Stimulated activated CD4-positive, alpha-beta T cell treated with anti-CD3 and anti-CD28 coated beads, TNF-alpha, amount 100 ng/mL, for 1 hour (primary cell): ENCODE measurements around the gene NPIPB8.
"Not testable (repeated sequence)": the region's sequence is repeated elsewhere in the genome, so short reads cannot be mapped to it uniquely, and the experiment has no call there.

Source experiments
- DNase-seq, 3 donors: peaks; one replicate each; pipeline ENCODE4 v3.0.0-alpha.2; 2020; ENCODE audit warnings: low read depth in 3 of 3, low spot score in 1 of 3

The NPIPB8 gene

DNA sequence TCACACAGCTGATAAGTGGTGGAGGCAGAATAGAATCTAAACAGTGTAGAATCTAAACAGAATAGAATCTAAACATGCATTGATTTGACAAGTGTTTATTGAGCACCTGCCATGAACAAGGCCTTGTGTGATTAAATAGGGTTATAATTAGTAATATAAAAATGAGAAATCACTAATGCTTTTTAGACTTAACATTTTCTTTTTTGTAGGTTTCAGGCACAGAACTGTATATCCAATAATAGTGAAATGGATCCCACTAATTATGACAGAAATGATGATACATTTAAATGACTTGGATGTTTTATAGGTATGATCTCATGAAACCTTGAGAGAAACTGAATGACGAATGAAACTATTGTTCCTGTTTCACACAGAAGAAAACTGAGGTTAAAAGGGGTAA is at the start of gene NPIPB8:
Gene NPIPB8, plus strand, starts transcription at position 301 of the 400 bp plus-strand sequence. CDS start 296 bp downstream, outside the sequence.
- DNase-seq, result not testable (repeated sequence)

GRCh38 chr16:28589069-28589468 is 48.8 kb upstream of the NPIPB8 start:
- DNase-seq, result no peak

DNA sequence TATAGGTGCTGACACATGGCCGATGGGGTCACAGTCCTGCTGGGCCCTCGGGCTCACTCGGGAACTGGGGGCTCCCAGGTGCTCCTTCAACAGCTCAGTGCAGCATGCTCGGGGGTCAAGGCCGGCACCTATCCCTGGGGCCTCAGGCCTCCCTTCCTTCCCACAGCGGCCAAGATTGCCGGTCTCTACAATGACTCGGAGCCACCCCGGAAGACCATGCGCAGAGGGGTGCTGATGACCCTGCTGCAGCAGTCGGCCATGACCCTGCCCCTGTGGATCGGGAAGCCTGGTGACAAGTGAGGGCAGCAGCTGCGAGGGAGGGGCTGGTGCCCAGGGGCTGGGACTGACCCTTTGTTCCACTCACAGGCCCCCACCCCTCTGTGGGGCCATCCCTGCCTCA is 47.9 kb upstream of the NPIPB8 start:
- no peak for DNase-seq

- no peak for DNase-seq
Observed at GRCh38 chr16:28590384-28591340, 47.2 kb upstream of the NPIPB8 start.

DNA sequence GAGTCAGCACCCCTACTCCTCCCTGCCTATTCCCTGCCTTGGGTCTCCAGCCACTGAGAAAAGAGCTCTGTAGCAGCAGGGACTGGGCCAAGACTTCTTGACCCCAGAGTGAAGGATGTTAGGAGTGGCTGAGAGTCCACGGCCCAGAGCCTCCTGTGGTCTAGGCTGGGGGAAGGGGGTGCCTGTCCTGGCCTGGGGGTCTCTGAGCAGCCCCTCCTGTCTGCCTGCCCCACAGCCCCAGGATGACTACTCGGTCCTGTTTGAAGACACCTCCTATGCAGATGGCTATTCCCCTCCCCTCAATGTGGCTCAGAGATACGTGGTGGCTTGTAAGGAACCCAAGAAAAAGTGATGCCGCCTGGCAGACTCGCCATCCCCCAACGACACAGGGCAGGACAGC is 46.5 kb upstream of the NPIPB8 start:
- no peak for DNase-seq

- no peak for DNase-seq
Observed at GRCh38 chr16:28592511-28592910, 45.4 kb upstream of the NPIPB8 start.

- no peak for DNase-seq
Observed at GRCh38 chr16:28592979-28593553, 44.8 kb upstream of the NPIPB8 start.

GRCh38 chr16:28595451-28595850 is 42.4 kb upstream of the NPIPB8 start:
- DNase-seq, result not testable (repeated sequence)

DNA sequence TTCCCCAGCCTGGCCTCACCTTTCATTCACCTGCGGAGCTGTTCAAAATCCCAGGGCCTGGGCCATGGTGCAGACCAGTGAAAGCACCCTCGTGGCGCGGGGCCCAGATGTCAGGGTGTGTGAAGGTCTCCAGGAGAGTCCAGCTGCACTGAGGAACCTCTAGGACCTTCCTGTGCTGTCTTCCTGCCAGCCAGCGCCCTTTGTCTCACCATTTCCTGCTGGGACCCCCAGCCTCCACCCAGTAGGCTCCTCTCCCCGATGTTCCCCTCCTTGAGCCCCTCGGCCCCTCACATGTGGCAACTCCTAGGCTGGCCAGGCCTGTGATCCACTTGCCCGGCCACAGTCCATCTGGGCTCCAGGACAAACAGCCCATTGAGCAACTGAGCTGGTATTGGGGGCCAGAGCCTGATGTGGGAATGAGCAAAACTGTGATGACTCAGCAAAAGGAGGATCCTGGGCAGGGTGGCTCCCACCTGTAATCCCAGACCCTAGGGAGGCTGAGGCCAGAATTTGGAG is 41.7 kb upstream of the NPIPB8 start:
- DNase-seq, result no peak

GRCh38 chr16:28596840-28597691 is 40.8 kb upstream of the NPIPB8 start, which contains the start of gene SULT1A2:
SULT1A2 (minus strand) TSS chr16:28597050; CDS start chr16:28595930, 1,120 bp downstream.
- no peak for DNase-seq

DNA sequence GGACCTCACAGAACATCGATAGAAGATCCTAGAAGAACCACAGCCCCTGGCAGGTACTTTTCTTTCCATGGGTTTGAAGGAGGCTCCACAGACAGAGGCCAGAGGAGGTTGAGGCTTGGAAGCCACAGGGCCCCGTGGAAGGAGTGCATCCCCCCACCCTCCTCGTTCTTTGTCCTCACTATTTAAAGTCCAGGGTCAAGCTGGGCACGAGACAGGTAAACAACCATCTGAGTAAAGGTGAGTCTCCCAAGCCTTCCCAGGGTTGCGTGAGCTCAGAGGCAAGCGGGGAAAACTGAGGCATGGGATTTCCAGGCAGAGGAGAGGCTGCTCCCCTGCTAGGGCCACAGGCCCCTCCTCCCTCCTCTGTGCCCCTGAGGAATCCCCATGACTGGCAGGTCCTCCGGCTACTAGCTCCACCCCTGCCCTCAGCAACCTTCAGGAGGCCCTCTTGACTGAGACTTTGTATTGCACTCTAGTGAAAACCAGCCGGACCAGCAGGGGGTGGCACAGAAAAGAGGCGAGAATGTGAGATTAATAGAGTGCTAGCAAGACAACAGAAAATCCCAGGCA is 40.1 kb upstream of the NPIPB8 start:
- DNase-seq, result no peak

DNA sequence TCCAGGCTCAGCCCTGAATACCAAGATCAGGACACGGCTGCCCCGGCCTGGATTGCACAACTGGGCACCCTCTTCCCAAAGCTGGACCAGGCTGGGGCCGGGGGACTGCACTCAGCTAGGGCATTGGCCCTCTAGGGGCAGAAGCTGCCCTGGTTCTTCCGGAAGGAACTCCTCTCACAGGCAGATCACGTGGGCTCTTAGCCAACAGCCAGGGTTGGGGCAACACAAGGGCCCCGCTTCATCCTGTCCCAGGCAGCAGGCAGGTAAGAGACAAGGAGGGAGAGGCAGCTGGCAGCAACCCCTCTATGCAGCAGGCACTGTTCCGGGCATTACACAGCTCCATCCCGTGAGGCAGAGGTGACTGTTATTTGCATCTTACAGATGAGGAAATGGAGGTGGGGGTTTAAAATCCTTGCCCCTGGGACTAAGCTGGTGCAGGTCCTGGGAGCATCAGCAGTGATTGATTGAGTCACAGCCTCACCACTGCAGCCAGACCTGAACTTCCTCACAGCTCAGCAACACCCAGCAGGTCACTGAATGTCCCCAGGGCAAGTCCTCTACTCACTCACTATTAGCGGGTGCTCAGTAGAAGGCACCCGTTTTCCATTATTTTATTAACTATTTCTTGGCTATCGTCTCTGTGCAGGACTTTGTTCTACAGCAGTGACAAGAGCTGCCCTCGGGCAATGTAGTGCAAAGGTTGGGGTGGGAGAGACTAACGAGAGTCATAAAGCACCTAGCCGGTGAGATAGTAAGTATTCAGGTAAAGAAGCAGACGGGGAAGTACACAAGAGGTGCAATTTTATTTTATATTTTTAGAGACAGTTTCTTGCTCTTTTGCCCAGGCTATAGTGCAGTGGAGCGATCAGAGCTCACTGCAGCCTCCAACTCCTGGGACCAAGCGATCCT is 38.2 kb upstream of the NPIPB8 start:
- not testable (repeated sequence) for DNase-seq

GRCh38 chr16:28600965-28601364 is 36.9 kb upstream of the NPIPB8 start:
- not testable (repeated sequence) for DNase-seq

DNA sequence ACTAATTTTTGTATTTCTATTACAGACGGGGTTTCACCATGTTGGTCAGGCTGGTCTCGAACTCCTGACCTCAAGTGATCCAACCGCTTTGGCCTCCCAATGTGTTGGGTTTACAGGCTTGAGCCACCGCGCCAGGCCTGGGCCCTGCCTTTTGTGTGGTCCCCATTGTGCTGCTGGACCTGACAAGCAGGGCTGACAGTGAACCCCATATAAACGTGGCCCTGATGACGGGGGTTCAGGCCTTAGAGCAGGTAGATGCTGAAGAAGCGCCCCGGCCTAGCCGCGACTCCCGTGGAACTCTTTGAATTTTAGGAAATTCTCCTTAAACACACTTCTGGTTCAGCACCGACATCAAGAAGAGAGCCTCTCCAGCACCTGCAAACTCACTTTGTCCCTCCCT is 36.3 kb upstream of the NPIPB8 start:
- DNase-seq, result not testable (repeated sequence)

- not testable (repeated sequence) for DNase-seq
Observed at GRCh38 chr16:28602062-28602461, 35.8 kb upstream of the NPIPB8 start.

- no peak for DNase-seq
Observed at GRCh38 chr16:28602529-28602928, 35.3 kb upstream of the NPIPB8 start.

DNA sequence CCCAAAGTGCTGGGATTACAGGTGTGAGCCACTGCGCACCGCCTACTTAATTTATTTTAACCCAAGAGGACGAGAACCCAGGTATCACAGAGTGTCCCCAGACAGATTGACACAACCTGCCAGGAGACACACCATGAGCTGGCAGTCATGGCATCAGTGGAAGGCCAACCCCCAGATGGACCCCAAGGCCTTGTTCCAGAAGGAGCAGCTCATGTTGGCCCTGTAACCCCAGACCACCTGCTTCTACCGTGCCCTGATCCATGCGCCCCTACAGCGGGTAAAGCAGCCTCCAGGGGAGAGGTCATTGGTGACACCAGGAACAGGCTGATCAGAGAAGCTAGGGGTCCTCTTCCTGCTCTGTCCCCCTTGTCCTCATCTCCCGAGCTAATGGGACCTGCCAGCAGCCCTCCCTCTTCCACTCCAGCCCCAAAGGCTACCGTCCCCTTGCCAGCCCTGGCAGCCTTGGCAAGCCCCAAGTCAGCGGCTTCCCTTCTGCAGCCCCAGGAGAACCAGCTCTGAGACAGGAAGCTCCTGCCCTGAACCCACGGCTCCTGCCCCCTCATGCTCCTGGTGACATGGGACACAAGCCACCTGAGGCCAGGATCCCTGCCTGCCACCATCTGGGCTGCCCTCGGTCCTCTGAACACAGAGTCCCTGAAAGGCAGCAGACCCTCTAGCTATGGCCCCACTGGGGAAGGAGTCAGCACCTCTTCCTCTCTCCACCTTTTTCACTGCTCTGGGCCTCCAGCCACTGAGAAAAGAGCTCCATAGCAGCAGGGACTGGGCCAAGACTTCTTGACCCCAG is 34.3 kb upstream of the NPIPB8 start:
- DNase-seq, result no peak

DNA sequence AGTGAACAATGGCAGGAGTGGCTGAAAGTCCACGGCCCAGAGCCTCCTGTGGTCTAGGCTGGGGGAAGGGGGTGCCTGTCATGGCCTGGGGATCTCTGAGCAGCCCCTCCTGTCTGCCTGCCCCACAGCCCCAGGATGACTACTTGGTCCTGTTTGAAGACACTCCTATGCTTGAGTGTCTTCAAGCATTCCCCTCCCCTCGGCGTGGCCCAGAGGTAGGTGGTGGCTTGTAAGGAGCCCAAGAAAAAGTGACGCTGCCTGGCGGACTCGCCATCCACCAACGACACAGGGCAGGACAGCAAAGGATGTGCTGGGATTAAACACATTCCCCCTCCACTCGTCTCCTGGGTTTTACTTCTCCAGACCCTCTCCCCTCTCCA is 33.7 kb upstream of the NPIPB8 start:
- no peak for DNase-seq
